SK-N-SH treated with all-trans-retinoic acid at 6 μM for 48 hours (cell line): ENCODE measurements around the gene TMED8.

Experiments
- CREB5 ChIP-seq: fragments of 250-450 bp; sonication (Bioruptor Pico); IDR thresholded peaks from 2 replicates; pipeline ENCODE4 v1.5.1; 2020; ENCODE audit warnings: low read depth, mild to moderate bottlenecking, moderate library complexity
- CSRNP3 ChIP-seq: fragments of 250-450 bp; sonication (Bioruptor Pico); IDR thresholded peaks from 2 replicates; pipeline ENCODE4 v1.5.1; 2021; ENCODE audit warnings: mild to moderate bottlenecking, moderate library complexity
- PATZ1 ChIP-seq: fragments of 250-450 bp; sonication (Bioruptor Pico); IDR thresholded peaks from 2 replicates; pipeline ENCODE4 v1.8.0; 2020; ENCODE audit warnings: mild to moderate bottlenecking, moderate library complexity, borderline replicate concordance
- SNAI2 ChIP-seq: fragments of 250-450 bp; sonication (Bioruptor Pico); IDR thresholded peaks from 2 replicates; pipeline ENCODE4 v1.5.0; 2020; ENCODE audit warnings: mild to moderate bottlenecking, moderate library complexity
- TSHZ2 ChIP-seq: fragments of 250-450 bp; sonication (Bioruptor Pico); IDR thresholded peaks from 2 replicates; pipeline ENCODE4 v1.5.0; 2020; ENCODE audit warnings: mild to moderate bottlenecking, moderate library complexity
- ZFP3 ChIP-seq: fragments of 250-450 bp; sonication (Bioruptor Pico); IDR thresholded peaks from 2 replicates; pipeline ENCODE4 v1.5.0; 2020; ENCODE audit warnings: mild to moderate bottlenecking, moderate library complexity
- ZFP30 ChIP-seq: fragments of 450-650 bp; formaldehyde crosslinking; IDR thresholded peaks from 2 replicates; pipeline ENCODE4 v1.5.0; 2022; ENCODE audit warnings: mild to moderate bottlenecking, moderate library complexity

- TF ChIP-seq ZFP30 (CRISPR knock-in tag), result no peak
- TF ChIP-seq CSRNP3 (CRISPR knock-in tag), result no peak
- TF ChIP-seq ZFP3 (CRISPR knock-in tag), result no peak
- TF ChIP-seq PATZ1 (CRISPR knock-in tag), result no peak
- TF ChIP-seq TSHZ2, result no peak
- TF ChIP-seq SNAI2, result no peak
- no peak for TF ChIP-seq CREB5 (CRISPR knock-in tag)
Measured at GRCh38 chr14:77426396-77426795, 49.5 kb upstream of the TMED8 start.
